Natural killer cell treated with Interleukin-12 subunit alpha and Interleukin-12 subunit beta and Interleukin-15 and Interleukin-18, amount 100 ng/mL, for 72 hours (primary cell): ENCODE measurements around the gene FAAP100. TPM values are rescaled to one million over a fixed set of nuclear protein-coding genes. Genes with fewer than 3 reads are reported as not detected.
"Not testable (repeated sequence)": the region's sequence is repeated elsewhere in the genome, so short reads cannot be mapped to it uniquely, and the experiment has no call there.

Source experiments
- ATAC-seq, 2 donors: fragments of 150-1000 bp; cut with Tn5 transposase in 1 of 2; sonication (Bioruptor Pico), chemical (Tn5 transposase) in 1 of 2; 2 replicates each; pipeline ENCODE4 v1.10.0; 2021
- DNase-seq: peaks from one replicate; pipeline ENCODE4 v3.0.0; 2022; ENCODE audit warnings: low spot score
- H3K27ac Mint-ChIP-seq, 2 donors: 1 replicate in 1 of 2; 2 replicates in 1 of 2; pipeline ENCODE4 v1.8.0; 2022; ENCODE audit warnings: mixed read lengths in 2 of 2, mild to moderate bottlenecking in 1 of 2, moderate library complexity in 1 of 2
- H3K27me3 Mint-ChIP-seq, 2 donors: 1 replicate in 1 of 2; 2 replicates in 1 of 2; pipeline ENCODE4 v1.8.0; 2022; ENCODE audit warnings: mixed read lengths in 2 of 2
- H3K36me3 Mint-ChIP-seq: one replicate; pipeline ENCODE4 v1.8.0; 2022; ENCODE audit warnings: mixed read lengths
- H3K4me1 Mint-ChIP-seq, 2 donors: 1 replicate in 1 of 2; 2 replicates in 1 of 2; pipeline ENCODE4 v1.8.0; 2022; ENCODE audit warnings: low read depth in 2 of 2, mixed read lengths in 2 of 2, mild to moderate bottlenecking in 1 of 2
- H3K4me3 Mint-ChIP-seq: one replicate; pipeline ENCODE4 v1.8.0; 2022; ENCODE audit warnings: mixed read lengths
- H3K9me3 Mint-ChIP-seq: 2 replicates; pipeline ENCODE4 v1.8.0; 2022; ENCODE audit warnings: mixed read lengths
- total RNA-seq, 2 donors: library from RNA; stranded (reverse); gene quantifications; one replicate each; pipeline ENCODE4 v1.2.3, GENCODE V29; 2022

The FAAP100 gene
- 10 to 100 TPM; 35.5 to 76.6 TPM for total RNA-seq

GRCh38 chr17:81552244-81553017 lies at the start of gene FAAP100:
Gene FAAP100 (minus strand): TSS chr17:81552353. CDS start chr17:81552330, 23 bp downstream.
- Mint-ChIP-seq H3K9me3 (no peaks in the 10 kb centered on the region), H3K4me3 (peak within 1 kb of the TSS; percentile 91), H3K27ac (peak within 1 kb of the TSS; percentile 83 to 90), H3K27me3 (no peaks in the 10 kb centered on the region), H3K4me1 (peaks cover 25 to 29% of the 10 kb centered on the region in 2 donors), H3K36me3 (no peaks in the 10 kb centered on the region)
- peak; percentile 82 to 86 for ATAC-seq
- peak; percentile 91 for DNase-seq

- no peaks in the 10 kb centered on the region for H3K27me3 Mint-ChIP-seq
- no peak overlapping the region for H3K27ac Mint-ChIP-seq
- H3K4me1 Mint-ChIP-seq: peaks cover 10 to 11% of the 10 kb centered on the region in 2 donors
- H3K4me3 Mint-ChIP-seq: no peak overlapping the region
- ATAC-seq (peak; percentile 73 to 75), DNase-seq (peak; percentile 78)
- peaks cover 14% of the 10 kb centered on the region for H3K36me3 Mint-ChIP-seq
- no peaks in the 10 kb centered on the region for H3K9me3 Mint-ChIP-seq
These were observed 49.5 kb upstream of the FAAP100 start for GRCh38 chr17:81601525-81602120.

GRCh38 chr17:81599719-81600486 lies 47.8 kb upstream of the FAAP100 start:
- Mint-ChIP-seq H3K36me3 (peaks cover 14% of the 10 kb centered on the region), H3K27ac (no peak overlapping the region), H3K27me3 (no peaks in the 10 kb centered on the region), H3K4me3 (no peak overlapping the region), H3K4me1 (peaks cover 10 to 11% of the 10 kb centered on the region in 2 donors), H3K9me3 (no peaks in the 10 kb centered on the region)
- peak; percentile 56 for DNase-seq
- no peak for ATAC-seq

GRCh38 chr17:81593105-81593871 lies 41.1 kb upstream of the FAAP100 start:
- no peak for ATAC-seq
- peaks cover 5% of the 10 kb centered on the region for H3K36me3 Mint-ChIP-seq
- H3K4me1 Mint-ChIP-seq: peaks cover 2 to 3% of the 10 kb centered on the region in 2 donors
- no peaks in the 10 kb centered on the region for H3K9me3 Mint-ChIP-seq
- H3K27me3 Mint-ChIP-seq: no peaks in the 10 kb centered on the region
- peak overlapping the region in 1 of 2 donors; percentile 11 for H3K27ac Mint-ChIP-seq
- peak; percentile 34 for DNase-seq
- no peak overlapping the region for H3K4me3 Mint-ChIP-seq

GRCh38 chr17:81591971-81592370 lies 39.8 kb upstream of the FAAP100 start:
- Mint-ChIP-seq H3K9me3 (no peaks in the 10 kb centered on the region), H3K4me1 (no peaks in the 10 kb centered on the region)

GRCh38 chr17:81590121-81590520 lies 38.0 kb upstream of the FAAP100 start:
- DNase-seq: no peak
- Mint-ChIP-seq H3K27me3 (no peaks in the 10 kb centered on the region), H3K27ac (no peak overlapping the region), H3K4me1 (no peaks in the 10 kb centered on the region), H3K4me3 (no peak overlapping the region), H3K36me3 (peaks cover 10% of the 10 kb centered on the region), H3K9me3 (no peaks in the 10 kb centered on the region)
- no peak for ATAC-seq

More at GRCh38 chr17:81591971-81592370, 39.8 kb upstream of the FAAP100 start:
- ATAC-seq (peak in 1 of 2 donors; percentile 9), DNase-seq (no peak)
- H3K4me3 Mint-ChIP-seq: no peak overlapping the region
- no peaks in the 10 kb centered on the region for H3K27me3 Mint-ChIP-seq
- H3K27ac Mint-ChIP-seq: no peak overlapping the region
- H3K36me3 Mint-ChIP-seq: peaks cover 5% of the 10 kb centered on the region

GRCh38 chr17:81589612-81590011 lies 37.5 kb upstream of the FAAP100 start:
- peaks cover 10% of the 10 kb centered on the region for H3K36me3 Mint-ChIP-seq
- no peaks in the 10 kb centered on the region for H3K9me3 Mint-ChIP-seq
- H3K27ac Mint-ChIP-seq: no peak overlapping the region
- DNase-seq: no peak
- H3K4me1 Mint-ChIP-seq: no peaks in the 10 kb centered on the region
- no peak overlapping the region for H3K4me3 Mint-ChIP-seq
- ATAC-seq: no peak
- no peaks in the 10 kb centered on the region for H3K27me3 Mint-ChIP-seq

- H3K36me3 Mint-ChIP-seq: peaks cover 19% of the 10 kb centered on the region
- no peaks in the 10 kb centered on the region for H3K27me3 Mint-ChIP-seq
- H3K27ac Mint-ChIP-seq: no peak overlapping the region
- ATAC-seq (no peak), DNase-seq (peak; percentile 22)
- H3K9me3 Mint-ChIP-seq: no peaks in the 10 kb centered on the region
- no peak overlapping the region for H3K4me3 Mint-ChIP-seq
- no peaks in the 10 kb centered on the region for H3K4me1 Mint-ChIP-seq
These were observed 33.9 kb upstream of the FAAP100 start for GRCh38 chr17:81586096-81586495.

GRCh38 chr17:81584771-81585170 lies 32.6 kb upstream of the FAAP100 start:
- H3K9me3 Mint-ChIP-seq, DNase-seq, H3K4me1 Mint-ChIP-seq, H3K4me3 Mint-ChIP-seq, H3K27me3 Mint-ChIP-seq, H3K27ac Mint-ChIP-seq, ATAC-seq: not testable (repeated sequence)
- peaks cover 19% of the 10 kb centered on the region for H3K36me3 Mint-ChIP-seq

- DNase-seq (no peak), ATAC-seq (no peak)
- H3K4me1 Mint-ChIP-seq: peaks cover 0 to 11% of the 10 kb centered on the region in 2 donors
- peaks cover 18% of the 10 kb centered on the region for H3K36me3 Mint-ChIP-seq
- H3K27me3 Mint-ChIP-seq: no peaks in the 10 kb centered on the region
- H3K27ac Mint-ChIP-seq: no peak overlapping the region
- no peaks in the 10 kb centered on the region for H3K9me3 Mint-ChIP-seq
- H3K4me3 Mint-ChIP-seq: no peak overlapping the region
These were observed 31.6 kb upstream of the FAAP100 start for GRCh38 chr17:81583589-81584342.

- DNase-seq (no peak), ATAC-seq (no peak)
- Mint-ChIP-seq H3K4me3 (no peak overlapping the region), H3K27me3 (no peaks in the 10 kb centered on the region), H3K36me3 (peaks cover 14% of the 10 kb centered on the region), H3K9me3 (no peaks in the 10 kb centered on the region), H3K4me1 (peaks cover 9 to 16% of the 10 kb centered on the region in 2 donors), H3K27ac (no peak overlapping the region)
These were observed 30.6 kb upstream of the FAAP100 start for GRCh38 chr17:81582749-81583148.

- Mint-ChIP-seq H3K27me3 (no peaks in the 10 kb centered on the region), H3K4me1 (peaks cover 12 to 20% of the 10 kb centered on the region in 2 donors), H3K9me3 (no peaks in the 10 kb centered on the region), H3K36me3 (peaks cover 17% of the 10 kb centered on the region), H3K4me3 (no peak overlapping the region), H3K27ac (no peak overlapping the region)
- ATAC-seq (no peak), DNase-seq (no peak)
These were observed 30.2 kb upstream of the FAAP100 start for GRCh38 chr17:81582341-81582740.

- Mint-ChIP-seq H3K4me3 (no peak overlapping the region), H3K4me1 (peaks cover 12 to 21% of the 10 kb centered on the region in 2 donors), H3K27ac (no peak overlapping the region), H3K27me3 (no peaks in the 10 kb centered on the region), H3K9me3 (no peaks in the 10 kb centered on the region), H3K36me3 (peaks cover 17% of the 10 kb centered on the region)
- DNase-seq (peak; percentile 28), ATAC-seq (no peak)
These were observed 29.6 kb upstream of the FAAP100 start for GRCh38 chr17:81581758-81582157.
